HEK293 (cell line): ENCODE data around the gene VPS35L.

ENCODE experiments used
- ZNF670 ChIP-seq: fragments of 450-650 bp; formaldehyde crosslinking; IDR thresholded peaks from 2 replicates; pipeline ENCODE4 v1.5.1; 2016; ENCODE audit warnings: missing biosample characterization, missing genetic modification characterization, low read depth
- TF ChIP-seq, protein P1 (sequence below): fragments of 450-650 bp; formaldehyde crosslinking; IDR thresholded peaks from 2 replicates; pipeline ENCODE4 v1.5.1; 2016; ENCODE audit warnings: missing biosample characterization, missing genetic modification characterization
- TF ChIP-seq, protein P2 (sequence below): fragments of 450-650 bp; formaldehyde crosslinking; IDR thresholded peaks from 2 replicates; pipeline ENCODE4 v1.5.1; 2016; ENCODE audit warnings: missing biosample characterization, missing genetic modification characterization

- TF ChIP-seq, protein P1, sequence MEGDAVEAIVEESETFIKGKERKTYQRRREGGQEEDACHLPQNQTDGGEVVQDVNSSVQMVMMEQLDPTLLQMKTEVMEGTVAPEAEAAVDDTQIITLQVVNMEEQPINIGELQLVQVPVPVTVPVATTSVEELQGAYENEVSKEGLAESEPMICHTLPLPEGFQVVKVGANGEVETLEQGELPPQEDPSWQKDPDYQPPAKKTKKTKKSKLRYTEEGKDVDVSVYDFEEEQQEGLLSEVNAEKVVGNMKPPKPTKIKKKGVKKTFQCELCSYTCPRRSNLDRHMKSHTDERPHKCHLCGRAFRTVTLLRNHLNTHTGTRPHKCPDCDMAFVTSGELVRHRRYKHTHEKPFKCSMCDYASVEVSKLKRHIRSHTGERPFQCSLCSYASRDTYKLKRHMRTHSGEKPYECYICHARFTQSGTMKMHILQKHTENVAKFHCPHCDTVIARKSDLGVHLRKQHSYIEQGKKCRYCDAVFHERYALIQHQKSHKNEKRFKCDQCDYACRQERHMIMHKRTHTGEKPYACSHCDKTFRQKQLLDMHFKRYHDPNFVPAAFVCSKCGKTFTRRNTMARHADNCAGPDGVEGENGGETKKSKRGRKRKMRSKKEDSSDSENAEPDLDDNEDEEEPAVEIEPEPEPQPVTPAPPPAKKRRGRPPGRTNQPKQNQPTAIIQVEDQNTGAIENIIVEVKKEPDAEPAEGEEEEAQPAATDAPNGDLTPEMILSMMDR (tag by site-specific recombination), result no peak
- TF ChIP-seq, protein P2, sequence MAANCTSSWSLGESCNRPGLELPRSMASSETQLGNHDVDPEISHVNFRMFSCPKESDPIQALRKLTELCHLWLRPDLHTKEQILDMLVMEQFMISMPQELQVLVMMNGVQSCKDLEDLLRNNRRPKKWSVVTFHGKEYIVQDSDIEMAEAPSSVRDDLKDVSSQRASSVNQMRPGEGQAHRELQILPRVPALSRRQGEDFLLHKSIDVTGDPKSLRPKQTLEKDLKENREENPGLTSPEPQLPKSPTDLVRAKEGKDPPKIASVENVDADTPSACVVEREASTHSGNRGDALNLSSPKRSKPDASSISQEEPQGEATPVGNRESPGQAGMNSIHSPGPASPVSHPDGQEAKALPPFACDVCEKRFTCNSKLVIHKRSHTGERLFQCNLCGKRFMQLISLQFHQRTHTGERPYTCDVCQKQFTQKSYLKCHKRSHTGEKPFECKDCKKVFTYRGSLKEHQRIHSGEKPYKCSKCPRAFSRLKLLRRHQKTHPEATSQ (tag by site-specific recombination), result no peak
- TF ChIP-seq ZNF670 (tag by site-specific recombination), result no peak
Measured at GRCh38 chr16:19741354-19741753, 185.9 kb downstream of the VPS35L start.
